Globus pallidus (tissue), 1 donor: ENCODE results near the gene UBE2E2.

Experiments
- DNase-seq: peaks from one replicate; pipeline ENCODE4 v3.0.0-alpha.2; 2015; ENCODE audit warnings: low spot score

UBE2E2 gene

GRCh38 chr3:23623844-23624243, 420.7 kb downstream of the UBE2E2 start:
- no peak for DNase-seq

- no peak for DNase-seq
Observed at GRCh38 chr3:23624305-23624704, 421.2 kb downstream of the UBE2E2 start.

- no peak for DNase-seq
Observed at GRCh38 chr3:23626442-23626841, 423.3 kb downstream of the UBE2E2 start.

GRCh38 chr3:23629181-23629894, 426.2 kb downstream of the UBE2E2 start:
- DNase-seq, result no peak

- DNase-seq, result peak; percentile 59
Observed at GRCh38 chr3:23633261-23633960, 430.3 kb downstream of the UBE2E2 start.

- DNase-seq, result no peak
Observed at GRCh38 chr3:23637339-23637738, 434.2 kb downstream of the UBE2E2 start.

- no peak for DNase-seq
Observed at GRCh38 chr3:23640471-23641146, 437.5 kb downstream of the UBE2E2 start.
